ENCODE data around the gene VWA3B.

The VWA3B gene

GRCh38 chr2:98072442-98072841, 14.5 kb upstream of the VWA3B start:
- TF ChIP-seq ZFX (IDR thresholded peaks at IDR 0.05) (no peak), CTCF (conservative IDR thresholded peaks at IDR 0.05) (no peak)
- H3K27ac ChIP-seq, result no peak overlapping the region

- TF ChIP-seq ZFX (IDR thresholded peaks at IDR 0.05), result no peak
- TF ChIP-seq CTCF (conservative IDR thresholded peaks at IDR 0.05), result no peak
- H3K27ac ChIP-seq, result no peak overlapping the region
Observed at GRCh38 chr2:98078701-98079100, 8.3 kb upstream of the VWA3B start.

GRCh38 chr2:98084151-98084868, 2.7 kb upstream of the VWA3B start:
- H3K27ac ChIP-seq, result peak overlapping the region; percentile 31; the same call in 1 of the 2 replicates
- TF ChIP-seq CTCF (conservative IDR thresholded peaks at IDR 0.05), result peak; percentile 8; the same call in 1 of the 2 replicates
- TF ChIP-seq ZFX (IDR thresholded peaks at IDR 0.05), result no peak

DNA sequence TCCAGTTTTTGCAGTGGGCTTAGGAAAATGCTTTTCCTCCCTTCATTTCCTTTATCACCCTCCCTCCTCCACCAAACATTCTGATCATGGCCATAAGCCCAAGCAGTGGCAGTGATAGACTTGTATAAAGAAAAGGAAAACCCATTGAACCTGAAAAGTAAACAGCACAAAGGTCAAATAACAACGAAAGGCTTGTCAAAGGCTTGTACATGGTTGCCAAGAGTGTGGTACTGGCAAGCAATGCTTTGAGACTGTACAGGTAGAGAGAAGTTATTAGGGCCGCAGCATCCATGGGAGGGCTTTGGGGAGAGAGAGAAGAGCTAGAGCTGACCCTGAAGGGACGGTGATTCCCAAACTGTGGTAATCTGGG, 2.1 kb upstream of the VWA3B start:
- TF ChIP-seq ZFX (IDR thresholded peaks at IDR 0.05) (no peak), CTCF (conservative IDR thresholded peaks at IDR 0.05) (no peak)
- peak overlapping the region; percentile 31; the same call in 1 of the 2 replicates for H3K27ac ChIP-seq

GRCh38 chr2:98085649-98086048, 1.3 kb upstream of the VWA3B start:
- TF ChIP-seq CTCF (conservative IDR thresholded peaks at IDR 0.05), result no peak
- TF ChIP-seq ZFX (IDR thresholded peaks at IDR 0.05), result no peak
- no peak overlapping the region for H3K27ac ChIP-seq

DNA sequence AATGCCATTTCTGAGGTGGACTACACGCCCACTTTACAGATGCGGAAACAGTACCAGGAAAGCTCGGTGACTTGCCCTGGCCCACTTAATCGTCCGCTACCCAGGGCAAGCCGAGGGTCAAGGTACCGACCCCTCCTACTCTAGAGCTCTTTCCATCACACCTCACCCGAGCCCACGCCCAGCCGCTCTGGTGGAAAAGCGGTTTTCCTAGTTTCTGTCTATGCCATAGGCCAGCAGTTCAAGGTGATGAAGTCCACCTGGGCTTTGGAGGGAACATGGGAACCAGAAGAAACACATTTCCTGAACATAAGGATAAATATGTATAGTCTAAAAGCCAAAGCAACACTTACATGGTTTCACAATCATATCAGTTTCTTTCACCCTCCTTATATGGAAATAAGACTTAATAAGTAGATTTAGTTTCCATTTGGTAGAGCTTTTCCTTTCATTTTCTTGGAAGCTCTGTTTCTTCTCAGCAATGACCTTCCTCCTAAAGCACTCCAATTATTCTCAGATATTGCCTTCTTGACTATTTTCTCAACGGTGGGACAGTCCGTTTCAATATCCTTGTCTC, 567 bp downstream of the VWA3B start:
- no peak overlapping the region for H3K27ac ChIP-seq
- TF ChIP-seq ZFX (IDR thresholded peaks at IDR 0.05), result no peak
- TF ChIP-seq CTCF (conservative IDR thresholded peaks at IDR 0.05), result no peak

DNA sequence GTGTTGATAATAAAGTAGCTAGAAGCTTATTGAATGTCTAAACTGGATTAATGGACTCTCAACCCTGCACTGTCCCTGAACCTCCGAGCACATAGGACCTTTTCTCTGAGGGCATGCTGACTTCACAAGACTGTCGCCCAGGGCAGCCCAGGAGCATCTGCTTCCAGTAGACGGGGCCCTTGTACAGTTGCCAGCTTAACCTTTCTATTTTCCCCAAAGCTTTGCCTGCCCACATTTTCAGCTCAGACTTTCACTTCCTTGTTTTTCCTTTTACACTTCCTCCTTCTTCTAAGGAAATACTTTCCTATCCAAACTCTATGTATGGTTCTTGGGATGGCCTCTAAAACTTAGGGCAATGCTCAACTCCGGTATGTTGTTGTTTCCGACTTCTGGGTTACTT, 1.3 kb downstream of the VWA3B start:
- H3K27ac ChIP-seq, result no peak overlapping the region
- TF ChIP-seq ZFX (IDR thresholded peaks at IDR 0.05) (no peak), CTCF (conservative IDR thresholded peaks at IDR 0.05) (no peak)
